GM18511 (cell line): ENCODE measurements around the gene CYREN.
"Not testable (repeated sequence)": the region's sequence is repeated elsewhere in the genome, so short reads cannot be mapped to it uniquely, and the experiment has no call there.

Experiments used
- ATAC-seq: cut with Tn5 transposase; IDR thresholded peaks from one replicate; pipeline ENCODE4 v1.9.1; 2021; ENCODE audit warnings: mild to moderate bottlenecking, moderate library complexity; ENCODE audit not compliant: unreplicated experiment

The CYREN gene

GRCh38 chr7:135179321-135179925, 8.9 kb upstream of the CYREN start:
- no peak for ATAC-seq

DNA sequence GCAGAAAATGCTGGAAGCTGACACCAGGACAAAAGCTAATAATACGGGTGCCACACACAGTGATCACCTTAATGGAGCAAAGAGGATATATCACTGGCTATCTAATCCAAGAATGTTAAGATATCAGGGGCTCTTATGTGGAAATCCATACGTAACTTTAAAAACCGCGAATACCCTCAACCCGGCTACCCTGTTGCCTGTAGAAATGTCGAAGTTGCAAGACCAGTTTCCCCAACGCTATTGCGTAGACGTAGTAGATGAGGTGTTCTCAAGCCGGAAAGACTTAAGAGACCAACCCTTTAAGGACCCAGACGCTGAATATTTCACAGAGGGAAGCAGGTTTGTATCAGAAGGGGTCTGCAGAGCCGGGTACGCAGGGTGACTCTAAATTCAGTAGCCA, 7.9 kb upstream of the CYREN start:
- no peak for ATAC-seq

DNA sequence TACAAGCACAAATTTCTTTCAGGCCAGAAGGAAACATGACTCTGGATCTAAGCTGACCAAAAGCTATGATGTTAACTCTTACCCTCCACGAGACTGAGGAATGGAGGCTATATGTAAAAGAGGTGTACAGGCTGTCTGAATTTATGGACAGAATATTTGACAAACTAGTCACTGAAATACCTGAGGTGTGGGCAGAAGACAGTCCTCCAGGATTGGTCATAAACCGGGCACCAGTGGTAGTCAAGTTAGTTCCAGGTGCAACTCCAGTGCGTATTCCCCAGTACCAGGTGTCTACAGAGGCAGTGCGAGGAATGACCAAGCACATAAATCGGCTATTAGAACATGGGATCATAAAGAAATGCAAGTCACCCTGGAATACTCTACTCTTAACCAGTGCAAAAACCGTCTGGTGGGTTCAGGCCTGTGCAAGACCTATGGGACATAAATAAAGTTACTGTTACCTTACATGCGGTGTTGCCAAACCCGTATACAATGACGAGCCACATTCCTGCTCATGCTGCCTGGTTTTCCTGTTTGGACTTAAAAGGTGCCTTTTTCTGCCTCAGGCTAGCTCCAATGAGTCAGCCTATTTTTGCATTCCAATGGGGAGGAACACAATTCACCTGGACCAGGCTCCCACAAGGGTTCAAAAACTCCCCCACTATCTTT, 6.7 kb upstream of the CYREN start:
- no peak for ATAC-seq

- ATAC-seq = no peak
Observed at GRCh38 chr7:135175931-135176330, 5.4 kb upstream of the CYREN start.

- no peak for ATAC-seq
Observed at GRCh38 chr7:135174941-135175340, 4.4 kb upstream of the CYREN start.

DNA sequence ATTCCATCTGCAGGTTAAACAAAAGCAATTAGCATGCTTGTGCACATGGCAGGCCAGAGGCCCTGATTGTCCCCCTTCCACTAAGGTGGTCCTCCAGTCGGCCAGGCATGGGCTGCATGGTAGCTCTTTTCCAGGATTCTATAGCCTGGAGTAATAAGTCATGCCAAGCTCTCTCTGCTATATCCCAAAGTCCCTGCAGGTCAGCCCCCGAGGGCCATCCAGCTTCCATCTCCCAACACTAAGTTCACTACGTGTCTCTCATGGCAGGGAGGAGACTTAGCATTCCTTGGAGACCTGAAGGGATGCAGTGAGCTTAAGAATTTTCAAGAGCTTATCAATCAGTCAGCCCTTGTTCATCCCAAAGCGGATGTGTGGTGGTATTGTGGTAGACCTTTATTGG, 3.4 kb upstream of the CYREN start:
- not testable (repeated sequence) for ATAC-seq

DNA sequence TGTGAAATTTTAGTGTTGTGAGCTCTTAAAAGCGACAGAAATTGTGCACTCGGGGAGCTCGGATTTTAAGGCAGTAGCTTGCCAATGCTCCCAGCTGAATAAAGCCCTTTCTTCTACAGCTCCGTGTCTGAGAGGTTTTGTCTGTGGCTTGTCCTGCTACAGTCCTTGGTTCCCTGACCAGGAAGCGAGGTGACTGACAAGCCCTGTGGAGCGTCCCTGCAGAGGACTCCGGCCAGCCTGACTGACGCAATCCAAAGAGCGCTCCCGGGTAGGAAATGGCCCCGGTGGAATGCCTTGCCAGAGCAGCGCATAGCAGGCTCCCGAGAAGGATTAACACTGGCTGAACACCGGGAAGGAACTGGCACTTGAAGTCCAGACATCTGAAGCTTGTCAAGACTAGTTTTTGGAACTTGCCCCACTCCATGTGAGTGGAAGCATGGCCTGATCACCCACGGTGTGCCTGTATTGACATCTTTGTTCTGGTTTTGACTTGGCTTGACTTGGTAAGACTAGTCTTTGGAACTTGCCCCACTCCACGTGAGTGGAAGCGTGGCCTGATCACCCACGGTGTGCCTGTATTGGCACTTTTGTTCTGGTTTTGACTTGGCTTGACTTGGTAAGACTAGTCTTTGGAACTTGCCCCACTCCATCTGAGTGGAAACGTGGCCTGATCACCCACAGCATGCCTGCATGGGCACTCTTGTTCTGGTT, 1.2 kb upstream of the CYREN start:
- ATAC-seq = peak; percentile 30

GRCh38 chr7:135170998-135171481, 533 bp upstream of the CYREN start:
- ATAC-seq = peak; percentile 52

- ATAC-seq = peak; percentile 8
Observed at GRCh38 chr7:135169964-135170273, 588 bp downstream of the CYREN start.

- ATAC-seq = peak; percentile 40
Observed at GRCh38 chr7:135169141-135169963, 1.2 kb downstream of the CYREN start.

DNA sequence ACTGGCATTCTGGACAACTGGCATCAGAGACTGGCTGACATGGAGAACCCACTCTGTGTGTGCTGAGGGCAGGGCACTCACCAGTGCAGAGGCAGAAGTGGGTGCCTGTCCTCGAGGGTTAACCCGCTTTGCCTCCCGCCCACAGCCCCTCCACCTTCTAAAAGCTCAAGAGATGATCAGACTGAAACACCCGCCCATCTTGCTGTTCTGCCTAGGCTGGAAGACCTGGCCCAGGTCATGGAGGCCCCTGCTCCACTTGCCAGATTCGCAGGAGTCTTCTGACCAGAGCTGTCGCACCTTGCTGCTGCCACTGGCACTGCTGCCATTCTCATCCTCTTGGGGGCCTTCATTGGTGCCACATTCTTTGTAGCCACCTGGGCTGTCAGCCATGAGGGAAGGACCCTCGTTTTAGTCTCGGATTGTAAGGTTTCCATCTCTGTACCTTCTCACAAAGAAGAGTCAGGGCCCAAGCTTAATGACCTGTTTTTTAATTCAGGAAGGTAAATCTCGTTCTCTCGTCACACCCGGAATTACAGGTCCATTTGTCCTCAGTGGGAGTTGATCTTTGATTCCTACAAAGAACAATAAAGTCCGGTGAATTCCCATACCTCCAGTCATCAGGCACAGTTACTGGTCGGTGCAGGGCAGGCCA, 1.9 kb downstream of the CYREN start:
- no peak for ATAC-seq

- no peak for ATAC-seq
Observed at GRCh38 chr7:135168001-135168400, 2.5 kb downstream of the CYREN start.

GRCh38 chr7:135167365-135167917, 3.1 kb downstream of the CYREN start:
- no peak for ATAC-seq

DNA sequence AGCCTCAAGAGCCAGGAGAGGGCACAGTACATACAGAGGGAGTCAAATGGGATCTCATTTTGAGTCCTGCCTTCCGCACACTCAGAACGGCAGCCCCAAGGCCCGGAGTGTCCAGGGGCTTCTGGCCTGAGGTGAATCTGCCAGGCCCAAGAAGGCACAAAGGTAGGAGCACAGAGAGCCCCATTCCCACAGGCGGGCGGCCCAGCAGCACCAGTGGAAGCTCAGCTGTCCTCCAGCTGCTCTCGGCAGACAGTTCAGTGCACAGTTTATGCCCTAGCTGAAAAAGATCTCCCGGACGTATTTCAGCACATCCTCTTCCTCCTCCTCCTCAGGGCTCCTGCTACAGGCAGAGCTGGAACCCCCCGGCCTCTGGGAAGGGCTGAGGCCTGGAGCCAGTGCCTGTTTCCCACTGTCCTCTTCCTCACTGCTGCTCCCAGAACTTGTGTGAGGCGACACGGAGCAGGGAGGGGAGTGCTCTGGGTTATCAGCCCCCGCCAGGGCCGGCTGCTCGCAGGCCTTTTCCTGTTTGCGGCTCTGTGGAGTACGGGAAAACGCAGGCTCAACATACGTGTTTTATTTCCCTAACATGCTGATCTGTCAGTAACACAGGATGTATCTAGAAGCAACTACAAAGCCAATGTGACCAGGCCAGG, 4.0 kb downstream of the CYREN start:
- ATAC-seq = no peak

- ATAC-seq = no peak
Observed at GRCh38 chr7:135165862-135166261, 4.6 kb downstream of the CYREN start.

GRCh38 chr7:135164357-135165061, 6.0 kb downstream of the CYREN start:
- ATAC-seq = no peak

GRCh38 chr7:135162382-135163001, 8.0 kb downstream of the CYREN start:
- no peak for ATAC-seq

- ATAC-seq = no peak
Observed at GRCh38 chr7:135161669-135162068, 8.8 kb downstream of the CYREN start.
